ENCODE data around the gene ADAMTSL3.

Gene ADAMTSL3

GRCh38 chr15:83850501-83851245 lies 196.8 kb downstream of the ADAMTSL3 start:
- DNase-seq (ENCODE audit: low read depth) = no peak
- no peak overlapping the region for H3K4me3 ChIP-seq (ENCODE audit: low read depth, low read length)
- TF ChIP-seq CTCF (IDR thresholded peaks at IDR 0.05; ENCODE audit: insufficient read depth, low read depth, low read length, missing control alignments) = no peak

DNA sequence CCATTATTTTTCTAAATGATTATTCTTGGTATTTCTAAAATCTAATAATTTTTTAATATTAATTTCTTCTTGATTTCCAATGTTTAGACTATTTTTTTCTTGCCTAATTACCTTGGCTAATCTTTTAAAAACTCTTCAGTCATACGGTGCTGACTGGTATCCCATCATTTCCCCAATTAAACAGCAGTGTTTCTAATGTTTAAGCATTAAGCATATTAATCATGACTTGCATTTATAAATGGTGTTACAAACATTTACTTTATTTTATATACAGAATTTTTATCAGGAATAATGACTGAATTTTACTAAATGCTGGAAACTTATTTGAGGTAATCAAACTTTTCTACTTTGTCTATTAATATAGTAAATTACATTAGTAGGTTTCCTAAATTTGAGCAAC lies 199.3 kb downstream of the ADAMTSL3 start:
- no peak for TF ChIP-seq CTCF (IDR thresholded peaks at IDR 0.05; ENCODE audit: insufficient read depth, low read depth, low read length, missing control alignments)
- H3K4me3 ChIP-seq (ENCODE audit: low read depth, low read length) = no peak overlapping the region
- DNase-seq (ENCODE audit: low read depth) = no peak

DNA sequence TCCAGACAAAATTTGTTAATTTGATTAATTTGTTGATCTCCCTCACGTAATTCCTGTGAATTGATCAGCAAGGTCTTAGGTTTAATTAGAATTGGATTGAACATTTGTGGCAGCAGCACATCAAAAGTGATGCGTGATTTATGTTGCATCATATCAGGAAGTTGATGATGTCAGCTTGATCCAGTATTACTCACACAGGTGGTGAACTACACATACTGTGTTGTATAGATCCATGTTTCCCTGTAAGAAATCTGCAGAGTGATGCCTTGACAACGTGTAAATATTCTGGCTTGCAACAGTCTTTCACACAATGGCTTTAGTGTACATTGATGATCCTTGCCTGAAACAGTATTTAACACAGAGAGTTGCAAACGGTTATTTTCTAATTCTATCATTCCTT lies 200.4 kb downstream of the ADAMTSL3 start:
- DNase-seq (ENCODE audit: low read depth) = no peak
- no peak for TF ChIP-seq CTCF (IDR thresholded peaks at IDR 0.05; ENCODE audit: insufficient read depth, low read depth, low read length, missing control alignments)

GRCh38 chr15:83854950-83855707 lies 201.2 kb downstream of the ADAMTSL3 start:
- TF ChIP-seq CTCF (IDR thresholded peaks at IDR 0.05; ENCODE audit: insufficient read depth, low read depth, low read length, missing control alignments) = no peak
- DNase-seq (ENCODE audit: low read depth) = no peak
- H3K4me3 ChIP-seq (ENCODE audit: low read depth, low read length) = no peak overlapping the region

More for the DNA sequence above, 200.4 kb downstream of the ADAMTSL3 start:
- no peak overlapping the region for H3K4me3 ChIP-seq (ENCODE audit: low read depth, low read length)

DNA sequence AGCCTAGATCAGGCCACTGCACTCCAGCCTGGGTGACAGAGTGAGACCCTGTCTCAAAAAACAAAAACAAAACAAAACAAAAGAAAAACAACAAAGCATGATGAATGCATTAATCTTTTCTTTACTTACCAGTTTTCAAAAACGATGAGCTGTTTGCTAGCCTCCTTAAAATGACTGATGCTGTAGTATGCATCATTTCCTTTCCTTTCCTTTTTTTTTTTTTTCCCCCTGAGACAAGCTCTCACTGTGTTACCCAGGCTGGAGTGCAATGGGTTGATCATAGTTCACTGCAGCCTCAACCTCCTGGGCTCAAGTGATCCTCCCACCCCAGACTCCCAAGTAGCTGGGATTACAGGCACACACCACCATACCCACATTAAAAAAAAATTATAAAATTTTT lies 202.0 kb downstream of the ADAMTSL3 start:
- DNase-seq (ENCODE audit: low read depth) = no peak
- TF ChIP-seq CTCF (IDR thresholded peaks at IDR 0.05; ENCODE audit: insufficient read depth, low read depth, low read length, missing control alignments) = no peak
- H3K4me3 ChIP-seq (ENCODE audit: low read depth, low read length) = no peak overlapping the region

GRCh38 chr15:83858820-83859505 lies 205.0 kb downstream of the ADAMTSL3 start:
- no peak for TF ChIP-seq CTCF (IDR thresholded peaks at IDR 0.05; ENCODE audit: insufficient read depth, low read depth, low read length, missing control alignments)
- DNase-seq (ENCODE audit: low read depth) = no peak
- no peak overlapping the region for H3K4me3 ChIP-seq (ENCODE audit: low read depth, low read length)
